OCI-LY3 (cell line): Measurements from ENCODE around the gene CNDP2.

Experiments used
- CTCF ChIP-seq: fragments of 200-600, 300-600 bp; sonication (generic); IDR thresholded peaks from 2 replicates; pipeline ENCODE4 v1.5.1; 2014; ENCODE audit warnings: antibody characterized with exemption, low read length, low read depth
- EZH2phosphoT487 ChIP-seq: fragments of 200-600 bp; shearing (Covaris generic); IDR thresholded peaks from 2 replicates; pipeline ENCODE4 v1.6.1; 2018; ENCODE audit warnings: antibody characterized with exemption, mixed run types, low read depth

GRCh38 chr18:74551452-74551851, 55.3 kb downstream of the CNDP2 start:
- no peak for TF ChIP-seq CTCF
- TF ChIP-seq EZH2phosphoT487: no peak
